GM21360 (cell line): ENCODE measurements around the gene LRRC2.
"Not testable (repeated sequence)": the region's sequence is repeated elsewhere in the genome, so short reads cannot be mapped to it uniquely, and the experiment has no call there.

Source experiments
- ATAC-seq: cut with Tn5 transposase; IDR thresholded peaks from one replicate; pipeline ENCODE4 v1.9.1; 2021; ENCODE audit warnings: mild to moderate bottlenecking, moderate library complexity; ENCODE audit not compliant: unreplicated experiment

Gene LRRC2

GRCh38 chr3:46501702-46502101 lies 64.4 kb downstream of the LRRC2 start:
- ATAC-seq: no peak

DNA sequence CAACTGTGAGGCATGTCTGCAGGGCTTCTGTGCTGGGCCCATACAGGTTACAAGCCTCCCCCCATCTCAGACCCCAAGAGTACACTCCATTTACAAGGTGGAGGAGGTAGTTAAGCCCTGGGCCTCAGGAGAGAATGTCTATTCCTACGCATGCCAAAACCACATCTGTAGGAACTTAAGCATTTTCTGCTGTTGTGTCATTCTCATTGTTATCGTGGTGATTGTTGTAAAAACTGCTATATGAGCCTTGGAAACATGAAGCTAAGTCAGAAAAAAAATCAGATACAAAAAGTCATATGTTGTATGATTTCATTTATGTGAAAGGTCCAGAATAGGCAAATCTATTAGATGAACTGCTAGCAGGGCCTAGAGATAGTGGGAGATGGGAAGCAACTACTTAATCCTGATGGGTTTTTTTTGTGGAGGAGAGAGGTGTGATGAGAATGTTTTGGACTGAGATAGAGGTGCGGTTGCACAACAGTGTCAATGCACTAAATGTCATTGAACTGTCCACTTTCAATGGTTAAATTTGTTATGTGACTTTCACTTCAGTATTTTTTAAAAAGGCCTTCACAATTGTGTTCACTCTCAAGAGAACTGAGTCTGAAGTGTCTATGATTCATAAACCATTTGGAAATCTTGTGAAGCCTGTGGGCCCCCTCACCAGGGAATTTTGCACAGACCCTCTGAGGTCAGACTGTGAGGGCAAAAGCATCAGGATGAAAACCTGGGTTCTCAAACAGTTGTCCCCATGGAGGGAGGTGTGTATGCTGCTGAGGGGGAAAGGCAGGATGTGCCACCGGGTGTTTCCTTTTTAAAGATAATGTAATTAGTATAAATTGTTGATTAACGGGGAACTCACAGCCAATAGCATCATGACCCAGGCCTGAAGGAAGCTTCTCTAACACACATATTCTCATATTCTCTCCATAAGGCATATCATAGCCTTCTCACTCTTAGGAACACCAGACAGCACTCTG lies 65.2 kb downstream of the LRRC2 start:
- ATAC-seq: no peak

- no peak for ATAC-seq
These were observed 67.1 kb downstream of the LRRC2 start for GRCh38 chr3:46498916-46499519.

- no peak for ATAC-seq
These were observed 68.4 kb downstream of the LRRC2 start, which contains the start of gene RTP3 for GRCh38 chr3:46497556-46498265. Gene RTP3 (plus strand): TSS chr3:46497976. CDS start chr3:46498063, 87 bp downstream.

DNA sequence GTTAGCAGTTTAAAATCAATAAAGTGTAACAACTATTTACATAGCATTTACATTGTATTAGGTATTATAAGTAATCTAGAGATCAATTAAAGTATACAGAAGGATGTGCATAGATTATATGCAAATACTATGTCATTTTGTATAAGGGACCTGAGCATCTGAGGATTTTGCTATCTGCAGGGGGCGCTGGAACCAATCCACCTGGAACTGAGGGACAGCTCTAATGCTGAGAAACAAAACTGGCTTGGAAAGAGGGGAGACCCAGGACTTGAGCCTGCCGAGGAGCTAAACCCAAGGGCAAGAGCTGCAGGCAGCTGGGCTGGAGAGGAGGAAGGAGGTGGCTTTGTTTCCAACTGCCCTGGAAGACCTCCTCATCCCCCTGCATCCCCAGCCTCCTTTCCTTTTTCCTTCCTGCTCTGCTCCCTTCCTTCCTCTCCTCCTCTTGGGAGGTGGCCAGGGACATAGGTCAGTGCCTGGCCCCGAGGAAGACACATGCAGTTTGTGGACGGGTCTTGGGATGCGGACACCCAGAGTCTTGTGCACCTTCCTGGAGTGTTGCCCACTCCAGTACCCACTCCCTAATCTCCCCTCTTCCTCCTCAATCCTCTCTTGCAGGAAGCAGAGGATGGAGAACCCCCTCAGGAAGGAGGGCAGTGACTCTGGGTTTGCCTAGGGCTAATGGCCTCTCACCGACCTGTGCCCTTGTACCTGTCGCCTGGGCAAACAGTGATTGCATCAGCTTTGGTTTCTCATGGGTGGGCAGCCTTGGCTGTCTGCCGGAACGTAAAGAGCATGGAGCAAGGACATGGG lies 69.2 kb downstream of the LRRC2 start:
- ATAC-seq: no peak

DNA sequence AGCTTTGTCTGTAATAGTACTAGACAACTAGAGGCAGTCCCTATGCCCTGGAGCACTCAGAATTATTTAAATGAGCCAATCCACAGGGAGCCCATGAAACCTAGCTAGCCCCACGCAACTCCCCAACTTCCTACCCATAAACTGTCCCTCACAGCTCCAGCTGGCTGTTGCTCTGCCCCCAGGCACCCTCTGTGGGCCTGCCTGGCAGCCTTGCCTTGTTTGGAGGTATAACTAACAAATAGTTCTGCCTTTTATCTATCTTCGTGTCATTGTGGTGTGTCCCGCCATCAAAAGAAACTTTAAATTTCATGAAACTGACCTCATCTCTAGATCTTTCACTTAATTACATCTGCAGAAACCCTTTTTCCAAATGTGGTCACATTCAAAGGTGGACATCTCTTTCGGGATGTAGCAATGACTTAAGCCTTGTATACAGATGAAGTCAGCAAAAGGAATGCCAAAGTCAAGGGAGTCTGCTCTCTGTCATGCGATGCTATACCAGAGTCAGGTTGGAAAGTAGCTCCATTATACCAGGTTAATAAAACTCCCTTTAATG lies 70.1 kb downstream of the LRRC2 start:
- ATAC-seq: no peak

- ATAC-seq: not testable (repeated sequence)
These were observed 71.6 kb downstream of the LRRC2 start for GRCh38 chr3:46494491-46494890.

GRCh38 chr3:46492890-46493547 lies 73.1 kb downstream of the LRRC2 start:
- ATAC-seq: no peak

DNA sequence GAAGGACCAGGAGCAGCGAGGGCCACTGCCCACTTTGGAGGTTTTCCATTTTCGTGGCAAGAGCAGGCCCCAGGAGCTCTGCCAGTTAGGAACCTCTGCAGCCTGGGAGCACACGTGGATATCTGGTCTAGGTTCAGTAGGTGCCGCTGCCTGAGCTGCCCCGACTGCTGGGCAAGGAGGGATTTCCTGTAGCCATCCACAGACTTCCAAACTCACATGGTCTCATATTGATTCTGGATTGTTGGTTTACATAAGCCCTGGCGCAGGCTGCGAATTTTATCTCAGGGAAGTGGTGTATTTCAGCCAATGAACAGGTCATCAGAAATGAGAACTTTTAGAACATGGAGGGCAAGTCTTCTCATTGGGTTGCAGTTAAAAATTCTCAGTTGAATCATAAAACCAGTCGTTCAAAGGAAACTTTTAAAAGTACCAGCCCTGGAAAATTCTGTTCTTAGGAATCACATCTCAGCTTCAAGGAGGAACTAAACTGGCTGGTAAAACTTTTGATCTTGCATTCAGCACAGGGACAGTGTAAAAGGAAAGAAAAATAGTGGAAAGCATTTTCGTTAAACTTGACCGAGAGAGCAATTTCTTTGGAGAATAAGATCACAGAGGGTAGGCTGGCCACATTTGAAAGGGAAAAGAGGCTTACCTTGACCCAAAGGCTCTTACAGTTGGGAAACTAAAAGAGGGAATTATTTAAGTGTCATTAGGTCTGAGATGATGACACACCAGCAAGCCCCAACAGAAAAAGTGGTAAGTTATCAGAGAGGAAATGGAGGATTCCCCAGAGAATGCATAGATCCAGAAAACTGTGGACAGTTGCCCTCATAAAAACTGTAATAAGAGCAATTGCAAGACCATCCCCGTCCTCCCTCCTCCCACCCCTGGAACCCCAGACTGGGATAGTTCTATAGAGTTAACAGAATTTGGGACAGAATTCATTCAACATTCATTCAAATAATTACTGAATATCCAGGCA lies 74.7 kb downstream of the LRRC2 start:
- ATAC-seq: no peak

- ATAC-seq: no peak
These were observed 75.6 kb downstream of the LRRC2 start for GRCh38 chr3:46490338-46491084.

- no peak for ATAC-seq
These were observed 76.2 kb downstream of the LRRC2 start for GRCh38 chr3:46489875-46490274.

- ATAC-seq: no peak
These were observed 76.7 kb downstream of the LRRC2 start for GRCh38 chr3:46489381-46489780.

GRCh38 chr3:46488735-46489361 lies 77.3 kb downstream of the LRRC2 start:
- ATAC-seq: peak; percentile 95

DNA sequence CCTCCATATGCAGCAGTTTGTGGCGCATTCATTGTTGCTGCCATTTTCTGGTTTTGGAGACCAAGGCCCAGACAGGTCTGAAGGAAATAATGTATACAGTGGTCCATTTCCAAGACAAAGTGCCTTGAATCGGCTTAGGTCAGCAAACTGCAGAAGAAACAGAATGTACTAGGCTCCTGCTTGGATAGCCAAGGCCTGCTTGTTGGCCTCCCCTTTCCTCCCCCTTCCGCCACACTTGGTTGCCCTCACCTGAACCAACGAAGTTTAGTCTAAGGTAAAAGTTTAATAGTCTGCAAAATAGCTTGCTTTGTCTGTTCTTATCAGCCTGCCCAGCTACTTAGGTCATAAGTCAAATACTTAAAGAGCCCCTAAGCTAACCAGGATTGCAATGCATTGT lies 80.3 kb downstream of the LRRC2 start:
- ATAC-seq: no peak

DNA sequence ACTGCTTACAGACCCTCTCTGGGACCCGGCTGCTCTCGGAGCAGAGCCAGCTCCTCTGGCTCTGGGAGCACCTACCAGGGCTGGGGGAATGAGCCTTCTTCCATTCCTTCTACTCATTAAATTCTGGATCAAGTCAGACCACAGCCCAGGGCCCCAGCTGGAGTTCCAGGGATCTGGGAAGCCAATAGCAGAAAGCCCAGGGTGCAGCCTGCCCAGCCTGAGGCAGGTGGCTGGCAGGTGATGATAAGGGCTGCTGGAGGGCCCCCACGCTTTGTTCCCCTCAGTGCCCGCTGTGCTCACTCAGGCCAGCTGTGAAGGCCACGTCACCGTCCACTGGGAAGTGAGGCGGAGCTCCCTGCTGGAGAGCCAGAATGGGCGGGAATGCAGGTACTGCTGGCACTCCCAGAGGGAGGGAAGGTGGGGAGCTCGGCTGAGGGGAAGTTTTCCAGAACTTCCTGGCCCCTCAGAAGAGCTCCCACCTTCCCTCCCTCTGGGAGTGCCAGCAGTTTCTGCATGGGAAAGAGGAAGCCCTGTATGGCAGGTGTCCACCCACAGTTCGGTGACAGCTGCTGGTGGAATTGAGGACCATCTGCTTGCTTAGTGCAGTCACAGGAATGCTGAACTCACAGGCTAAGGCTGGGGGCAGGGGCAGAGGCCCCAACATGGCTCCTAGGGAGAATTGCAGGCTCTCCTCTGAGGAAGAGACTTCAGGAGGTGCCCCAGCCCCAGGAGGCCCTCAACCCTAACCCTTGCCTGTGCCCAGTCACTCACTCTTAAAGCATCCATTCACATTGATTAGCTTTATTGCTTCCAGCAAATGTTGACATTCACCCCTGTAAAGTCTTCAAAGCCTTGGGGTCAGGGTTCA lies 81.0 kb downstream of the LRRC2 start:
- no peak for ATAC-seq

GRCh38 chr3:46484388-46484787 lies 81.7 kb downstream of the LRRC2 start:
- ATAC-seq: no peak

DNA sequence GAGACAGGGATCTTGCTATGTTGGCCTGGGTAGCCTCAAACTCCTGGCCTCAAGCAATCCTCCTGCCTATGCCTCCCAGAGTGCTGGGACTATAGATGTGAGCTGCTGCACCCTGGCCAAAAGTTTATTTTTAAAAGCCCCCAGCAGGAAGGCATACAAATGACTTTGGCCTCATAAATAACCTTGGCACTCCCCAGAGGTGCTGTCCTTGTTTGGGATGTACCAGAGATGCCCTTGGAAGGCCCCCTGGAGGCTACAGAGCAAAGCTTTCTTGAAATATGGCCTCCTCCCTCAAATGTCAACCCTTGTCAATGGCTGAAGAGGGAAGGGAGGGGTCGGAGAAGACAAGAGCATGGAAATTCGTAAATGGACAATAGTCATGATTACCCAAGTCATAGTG lies 82.3 kb downstream of the LRRC2 start:
- ATAC-seq: no peak
